DOHH2 (cell line): ENCODE data around the gene MACIR.

Experiments used
- H3F3A ChIP-seq: fragments of 200-600 bp; sonication (generic), shearing (Covaris generic); 2 replicates; pipeline ENCODE4 v1.6.0; 2016; ENCODE audit warnings: antibody characterized with exemption, mild to moderate bottlenecking; ENCODE audit not compliant: control insufficient read depth, insufficient read depth
- H3K27ac ChIP-seq: fragments of 200-600 bp; sonication (generic); 2 replicates; pipeline ENCODE4 v1.5.1; 2014; ENCODE audit warnings: low read depth, mild to moderate bottlenecking, low read length, moderate library complexity
- H3K27me3 ChIP-seq: fragments of 200-600 bp; sonication (generic); 2 replicates; pipeline ENCODE4 v1.6.1; 2014; ENCODE audit warnings: mild to moderate bottlenecking, low read length, mixed read lengths; ENCODE audit not compliant: control insufficient read depth
- H3K36me3 ChIP-seq: fragments of 200-600 bp; sonication (generic); 2 replicates; pipeline ENCODE4 v1.6.1; 2014; ENCODE audit warnings: mild to moderate bottlenecking, low read length, moderate library complexity, mixed read lengths; ENCODE audit not compliant: control insufficient read depth
- H3K4me1 ChIP-seq: fragments of 200-600 bp; sonication (generic); 2 replicates; pipeline ENCODE4 v1.6.1; 2014; ENCODE audit warnings: mild to moderate bottlenecking, low read length, mixed read lengths; ENCODE audit not compliant: control insufficient read depth
- H3K4me2 ChIP-seq: fragments of 200-600 bp; sonication (generic); 2 replicates; pipeline ENCODE4 v1.6.0; 2014; ENCODE audit warnings: mild to moderate bottlenecking, low read length, moderate library complexity
- H3K4me3 ChIP-seq: fragments of 200-600 bp; sonication (generic); 2 replicates; pipeline ENCODE4 v1.5.1; 2014; ENCODE audit warnings: mild to moderate bottlenecking, low read length, mixed read lengths
- H3K79me2 ChIP-seq: fragments of 200-600 bp; sonication (generic); 2 replicates; pipeline ENCODE4 v1.6.1; 2014; ENCODE audit warnings: mild to moderate bottlenecking, low read length, mixed read lengths; ENCODE audit not compliant: control insufficient read depth
- H3K9me2 ChIP-seq: fragments of 200-600 bp; sonication (generic); replicated peaks from 2 replicates; pipeline ENCODE4 v1.6.1; 2014; ENCODE audit warnings: mild to moderate bottlenecking, low read length, mixed read lengths; ENCODE audit not compliant: control insufficient read depth
- H3K9me3 ChIP-seq: fragments of 200-600 bp; sonication (generic); 2 replicates; pipeline ENCODE4 v1.6.1; 2014; ENCODE audit warnings: antibody characterized with exemption, low read length, mixed read lengths; ENCODE audit not compliant: control insufficient read depth, insufficient read depth
- H4K20me1 ChIP-seq: fragments of 200-600 bp; sonication (generic); 2 replicates; pipeline ENCODE4 v1.6.0; 2014; ENCODE audit warnings: low read depth, mild to moderate bottlenecking, antibody characterized with exemption, low read length, moderate library complexity; ENCODE audit not compliant: control insufficient read depth, insufficient read depth
- EZH2phosphoT487 ChIP-seq: fragments of 200-600 bp; sonication (generic); IDR thresholded peaks from 2 replicates; pipeline ENCODE4 v1.6.1; 2017; ENCODE audit warnings: borderline replicate concordance, mild to moderate bottlenecking, antibody characterized with exemption, low read length, moderate library complexity, mixed read lengths
- TF ChIP-seq, protein P1 (sequence below): fragments of 200-600 bp; sonication (generic); IDR thresholded peaks from one replicate; pipeline ENCODE4 v1.5.1; 2014; ENCODE audit warnings: antibody characterized with exemption, mild to moderate bottlenecking, low read depth, low read length; ENCODE audit not compliant: poor library complexity, severe bottlenecking

MACIR gene

DNA sequence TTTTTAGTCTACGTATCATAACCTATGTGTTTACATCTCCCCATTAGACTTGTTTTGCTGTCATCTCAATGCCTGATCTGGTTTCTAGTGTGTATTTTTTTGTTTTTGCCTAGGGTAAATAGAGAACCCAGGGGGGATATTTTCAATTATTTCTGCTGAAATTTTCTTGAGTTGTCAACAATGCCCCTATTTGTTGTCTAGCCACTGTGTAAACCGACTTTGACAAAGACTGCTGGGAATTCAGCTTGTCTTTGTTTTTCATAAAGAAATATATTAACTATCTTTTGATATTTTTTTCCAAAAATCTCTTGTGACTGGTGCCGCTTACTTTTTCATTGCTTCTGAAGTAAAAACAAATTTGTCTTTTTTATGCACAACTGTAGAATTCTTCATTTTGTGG lies 28.1 kb downstream of the MACIR start:
- Histone ChIP-seq H3K9me2 (no peaks in the 10 kb centered on the region), H4K20me1 (no peaks in the 10 kb centered on the region), H3K4me2 (no peak overlapping the region), H3K27ac (no peak overlapping the region), H3F3A (no peaks in the 10 kb centered on the region), H3K4me1 (no peaks in the 10 kb centered on the region), H3K79me2 (no peaks in the 10 kb centered on the region), H3K27me3 (no peaks in the 10 kb centered on the region), H3K9me3 (no peaks in the 10 kb centered on the region), H3K4me3 (no peak overlapping the region), H3K36me3 (no peaks in the 10 kb centered on the region)
- TF ChIP-seq EZH2phosphoT487: no peak
- TF ChIP-seq, protein P1, sequence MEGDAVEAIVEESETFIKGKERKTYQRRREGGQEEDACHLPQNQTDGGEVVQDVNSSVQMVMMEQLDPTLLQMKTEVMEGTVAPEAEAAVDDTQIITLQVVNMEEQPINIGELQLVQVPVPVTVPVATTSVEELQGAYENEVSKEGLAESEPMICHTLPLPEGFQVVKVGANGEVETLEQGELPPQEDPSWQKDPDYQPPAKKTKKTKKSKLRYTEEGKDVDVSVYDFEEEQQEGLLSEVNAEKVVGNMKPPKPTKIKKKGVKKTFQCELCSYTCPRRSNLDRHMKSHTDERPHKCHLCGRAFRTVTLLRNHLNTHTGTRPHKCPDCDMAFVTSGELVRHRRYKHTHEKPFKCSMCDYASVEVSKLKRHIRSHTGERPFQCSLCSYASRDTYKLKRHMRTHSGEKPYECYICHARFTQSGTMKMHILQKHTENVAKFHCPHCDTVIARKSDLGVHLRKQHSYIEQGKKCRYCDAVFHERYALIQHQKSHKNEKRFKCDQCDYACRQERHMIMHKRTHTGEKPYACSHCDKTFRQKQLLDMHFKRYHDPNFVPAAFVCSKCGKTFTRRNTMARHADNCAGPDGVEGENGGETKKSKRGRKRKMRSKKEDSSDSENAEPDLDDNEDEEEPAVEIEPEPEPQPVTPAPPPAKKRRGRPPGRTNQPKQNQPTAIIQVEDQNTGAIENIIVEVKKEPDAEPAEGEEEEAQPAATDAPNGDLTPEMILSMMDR: no peak

DNA sequence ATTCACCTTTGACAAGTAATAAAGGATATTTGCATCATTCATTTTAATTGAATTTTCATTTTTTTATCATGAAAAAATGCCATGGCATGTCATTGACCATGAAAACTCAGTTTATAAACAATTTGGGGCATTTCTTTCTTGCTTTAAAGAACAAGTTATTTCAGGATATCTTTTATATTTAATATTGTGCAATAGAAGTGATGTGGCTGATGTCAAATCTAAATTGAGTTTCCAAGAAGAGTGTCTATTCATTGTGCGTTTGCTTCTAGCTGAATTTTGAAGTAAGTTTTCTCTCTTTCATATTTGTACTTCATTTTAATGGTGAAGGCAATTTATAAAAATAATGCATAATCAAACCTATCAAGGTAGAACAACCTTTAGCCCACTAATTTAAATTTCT lies 30.5 kb downstream of the MACIR start:
- no peaks in the 10 kb centered on the region for H3F3A ChIP-seq
- no peaks in the 10 kb centered on the region for H3K36me3 ChIP-seq
- H3K4me2 ChIP-seq: no peak overlapping the region
- H3K79me2 ChIP-seq: no peaks in the 10 kb centered on the region
- no peaks in the 10 kb centered on the region for H3K4me1 ChIP-seq
- H3K27ac ChIP-seq: no peak overlapping the region
- TF ChIP-seq, protein P1: no peak
- no peak for TF ChIP-seq EZH2phosphoT487
- H3K9me3 ChIP-seq: no peaks in the 10 kb centered on the region
- H3K9me2 ChIP-seq: no peaks in the 10 kb centered on the region
- H4K20me1 ChIP-seq: no peaks in the 10 kb centered on the region
- H3K27me3 ChIP-seq: no peaks in the 10 kb centered on the region
- no peak overlapping the region for H3K4me3 ChIP-seq

DNA sequence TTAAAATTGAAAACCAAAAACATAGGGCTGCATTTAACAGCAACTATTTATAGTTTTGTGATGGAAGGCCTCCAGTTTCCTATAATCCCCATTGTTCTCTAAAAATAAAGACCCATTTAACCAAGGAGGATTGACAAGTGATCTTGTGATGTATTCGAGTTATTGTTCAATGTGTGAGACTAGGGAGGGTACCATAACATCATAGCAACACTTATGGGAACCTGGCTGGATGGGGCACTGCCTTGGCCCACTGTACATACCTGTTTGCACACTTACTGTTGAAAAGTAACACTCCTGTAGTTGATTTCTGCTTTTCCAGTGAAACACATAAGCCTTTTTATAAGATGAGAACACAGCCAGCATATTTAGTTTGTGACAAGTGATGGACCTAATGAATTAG lies 32.3 kb downstream of the MACIR start:
- Histone ChIP-seq H3K9me2 (no peaks in the 10 kb centered on the region), H3K27me3 (no peaks in the 10 kb centered on the region), H4K20me1 (no peaks in the 10 kb centered on the region), H3K4me3 (no peak overlapping the region), H3K9me3 (no peaks in the 10 kb centered on the region), H3K27ac (no peak overlapping the region), H3K4me1 (no peaks in the 10 kb centered on the region), H3K36me3 (no peaks in the 10 kb centered on the region), H3K79me2 (no peaks in the 10 kb centered on the region), H3F3A (no peaks in the 10 kb centered on the region), H3K4me2 (no peak overlapping the region)
- TF ChIP-seq, protein P1: no peak
- TF ChIP-seq EZH2phosphoT487: no peak

DNA sequence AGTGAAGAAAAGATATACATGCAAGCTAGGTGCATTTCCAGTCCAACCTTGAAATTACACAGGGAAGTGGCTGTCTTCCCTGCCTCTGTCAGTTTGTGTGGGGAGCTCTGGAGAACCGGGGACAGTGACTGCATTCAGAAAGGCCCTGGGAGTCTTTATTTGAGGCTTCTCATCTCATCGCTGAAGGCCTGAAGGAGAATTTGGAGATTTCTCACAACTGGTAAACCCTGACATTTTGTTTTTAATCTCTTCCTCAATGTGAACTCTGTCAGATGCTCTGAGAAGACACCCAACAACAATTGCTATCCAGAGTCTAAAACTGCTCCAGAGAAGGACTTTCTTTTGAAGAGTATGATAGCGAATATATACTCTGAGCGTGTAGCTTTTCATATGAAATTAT lies 33.0 kb downstream of the MACIR start:
- H3K27ac ChIP-seq: no peak overlapping the region
- H3K9me2 ChIP-seq: no peaks in the 10 kb centered on the region
- H3K4me2 ChIP-seq: no peak overlapping the region
- no peaks in the 10 kb centered on the region for H3K27me3 ChIP-seq
- H3K9me3 ChIP-seq: no peaks in the 10 kb centered on the region
- H4K20me1 ChIP-seq: no peaks in the 10 kb centered on the region
- H3K36me3 ChIP-seq: no peaks in the 10 kb centered on the region
- no peak for TF ChIP-seq EZH2phosphoT487
- TF ChIP-seq, protein P1: no peak
- H3K4me3 ChIP-seq: no peak overlapping the region
- H3K4me1 ChIP-seq: no peaks in the 10 kb centered on the region
- H3F3A ChIP-seq: no peaks in the 10 kb centered on the region
- no peaks in the 10 kb centered on the region for H3K79me2 ChIP-seq
